ENCODE measurements around the gene ATP8A2.
A peak's percentile ranks its signal among the peaks of the same experiment; 100 is the strongest.

Gene ATP8A2

GRCh38 chr13:25733696-25734435, 362.1 kb downstream of the ATP8A2 start:
- no peak for DNase-seq (ENCODE audit: low read depth)
- TF ChIP-seq POLR2A (IDR thresholded peaks at IDR 0.05; ENCODE audit: extremely low read depth, insufficient read length) (no peak), MYC (IDR thresholded peaks at IDR 0.05; ENCODE audit: low read depth, low read length) (no peak), MAX (IDR thresholded peaks at IDR 0.05; ENCODE audit: low read depth, low read length) (no peak)
- TF ChIP-seq, protein P1, sequence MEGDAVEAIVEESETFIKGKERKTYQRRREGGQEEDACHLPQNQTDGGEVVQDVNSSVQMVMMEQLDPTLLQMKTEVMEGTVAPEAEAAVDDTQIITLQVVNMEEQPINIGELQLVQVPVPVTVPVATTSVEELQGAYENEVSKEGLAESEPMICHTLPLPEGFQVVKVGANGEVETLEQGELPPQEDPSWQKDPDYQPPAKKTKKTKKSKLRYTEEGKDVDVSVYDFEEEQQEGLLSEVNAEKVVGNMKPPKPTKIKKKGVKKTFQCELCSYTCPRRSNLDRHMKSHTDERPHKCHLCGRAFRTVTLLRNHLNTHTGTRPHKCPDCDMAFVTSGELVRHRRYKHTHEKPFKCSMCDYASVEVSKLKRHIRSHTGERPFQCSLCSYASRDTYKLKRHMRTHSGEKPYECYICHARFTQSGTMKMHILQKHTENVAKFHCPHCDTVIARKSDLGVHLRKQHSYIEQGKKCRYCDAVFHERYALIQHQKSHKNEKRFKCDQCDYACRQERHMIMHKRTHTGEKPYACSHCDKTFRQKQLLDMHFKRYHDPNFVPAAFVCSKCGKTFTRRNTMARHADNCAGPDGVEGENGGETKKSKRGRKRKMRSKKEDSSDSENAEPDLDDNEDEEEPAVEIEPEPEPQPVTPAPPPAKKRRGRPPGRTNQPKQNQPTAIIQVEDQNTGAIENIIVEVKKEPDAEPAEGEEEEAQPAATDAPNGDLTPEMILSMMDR (IDR thresholded peaks at IDR 0.05; ENCODE audit: low read depth, low read length) = no peak

DNA sequence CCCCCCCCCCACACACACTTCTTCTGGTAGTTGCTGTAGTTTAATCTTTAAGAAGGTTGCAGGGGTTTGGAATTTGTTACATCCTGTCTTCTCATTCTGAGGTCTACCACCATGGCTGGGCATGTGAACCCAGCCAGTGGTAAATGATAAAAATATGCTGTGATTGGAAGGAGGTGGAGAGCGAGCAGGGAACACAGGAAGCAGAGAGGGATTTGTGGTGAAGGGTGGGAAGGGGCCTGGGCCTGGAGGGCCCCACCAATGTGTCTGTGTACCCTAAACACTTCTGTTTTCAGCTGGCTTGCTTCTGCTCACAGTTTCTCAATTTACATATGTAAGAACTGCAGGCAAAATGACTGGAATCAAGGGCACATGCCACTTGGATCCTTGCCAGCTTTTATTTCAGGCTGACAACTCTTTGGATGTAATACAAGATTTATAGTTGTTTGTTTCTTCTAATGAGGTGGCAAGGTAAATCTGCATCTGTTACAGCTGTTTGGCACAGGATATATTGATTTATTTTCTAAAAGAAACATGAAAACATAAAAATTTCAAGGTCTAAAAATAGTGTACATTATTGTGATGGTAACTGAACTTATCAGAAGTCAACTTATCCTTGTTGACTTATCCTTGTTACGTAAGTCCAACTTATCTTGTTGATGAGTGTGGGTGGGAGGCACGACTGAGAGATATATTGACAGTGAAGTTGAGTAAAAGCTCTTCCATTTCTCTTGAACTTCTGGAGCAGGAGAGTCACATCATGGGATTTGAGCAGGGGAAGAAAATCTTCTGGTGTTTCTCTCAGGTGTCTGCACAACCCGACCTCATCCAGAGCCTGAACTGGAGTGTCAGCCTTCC, 366.8 kb downstream of the ATP8A2 start:
- peak; percentile 8 for DNase-seq (ENCODE audit: low read depth)
- no peak overlapping the region for H3K4me3 ChIP-seq (ENCODE audit: low read depth, low read length)
- TF ChIP-seq POLR2A (IDR thresholded peaks at IDR 0.05; ENCODE audit: extremely low read depth, insufficient read length) (no peak), MAX (IDR thresholded peaks at IDR 0.05; ENCODE audit: low read depth, low read length) (no peak), MYC (IDR thresholded peaks at IDR 0.05; ENCODE audit: low read depth, low read length) (no peak)
- TF ChIP-seq, protein P1 (IDR thresholded peaks at IDR 0.05; ENCODE audit: low read depth, low read length) = no peak

More at GRCh38 chr13:25733696-25734435, 362.1 kb downstream of the ATP8A2 start:
- no peak overlapping the region for H3K4me3 ChIP-seq (ENCODE audit: low read depth, low read length)

DNA sequence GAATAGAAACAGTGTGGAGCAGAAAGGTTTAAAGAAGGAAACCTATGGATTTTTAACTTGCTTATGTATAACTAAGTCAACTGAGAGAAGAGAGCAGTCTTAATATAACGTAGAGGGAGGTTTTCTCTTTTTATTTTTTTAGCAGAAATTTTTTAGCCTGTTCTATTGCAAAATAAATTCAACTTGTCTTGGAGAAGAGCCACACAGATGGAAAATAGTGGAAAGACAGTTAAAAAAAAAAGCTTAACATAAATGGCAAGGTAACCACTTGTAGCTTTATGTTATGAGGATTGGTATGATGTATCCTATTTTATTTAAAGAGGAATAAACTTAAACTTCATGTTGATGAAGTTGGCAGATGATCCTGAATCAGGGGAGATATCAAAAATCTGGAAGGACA, 367.6 kb downstream of the ATP8A2 start:
- DNase-seq (ENCODE audit: low read depth) = no peak
- no peak overlapping the region for H3K4me3 ChIP-seq (ENCODE audit: low read depth, low read length)
- TF ChIP-seq MYC (IDR thresholded peaks at IDR 0.05; ENCODE audit: low read depth, low read length) = no peak
- TF ChIP-seq, protein P1 (IDR thresholded peaks at IDR 0.05; ENCODE audit: low read depth, low read length) = no peak

GRCh38 chr13:25741796-25742195, 370.0 kb downstream of the ATP8A2 start:
- TF ChIP-seq, protein P1 (IDR thresholded peaks at IDR 0.05; ENCODE audit: low read depth, low read length) = no peak
- TF ChIP-seq MYC (IDR thresholded peaks at IDR 0.05; ENCODE audit: low read depth, low read length) = no peak
- no peak for DNase-seq (ENCODE audit: low read depth)
- no peak overlapping the region for H3K4me3 ChIP-seq (ENCODE audit: low read depth, low read length)

- no peak for DNase-seq (ENCODE audit: low read depth)
- H3K4me3 ChIP-seq (ENCODE audit: low read depth, low read length) = no peak overlapping the region
- TF ChIP-seq, protein P1 (IDR thresholded peaks at IDR 0.05; ENCODE audit: low read depth, low read length) = no peak
- TF ChIP-seq MYC (IDR thresholded peaks at IDR 0.05; ENCODE audit: low read depth, low read length) (no peak), POLR2A (IDR thresholded peaks at IDR 0.05; ENCODE audit: extremely low read depth, insufficient read length) (no peak), MAX (IDR thresholded peaks at IDR 0.05; ENCODE audit: low read depth, low read length) (no peak)
Measured at GRCh38 chr13:25742220-25742619, 370.4 kb downstream of the ATP8A2 start.

Data from NB4 (cell line).